Naive B cell (primary cell): Measurements from ENCODE around the gene SLC13A1. TPM values are rescaled to one million over a fixed set of nuclear protein-coding genes. Genes with fewer than 3 reads are reported as not detected.
"Not testable (repeated sequence)": the region's sequence is repeated elsewhere in the genome, so short reads cannot be mapped to it uniquely, and the experiment has no call there.

Experiments
- ATAC-seq, 2 donors: fragments of 150-1000 bp; cut with Tn5 transposase; 2 replicates each; pipeline ENCODE4 v1.10.0; 2021; ENCODE audit warnings: low read depth in 2 of 2, mild to moderate bottlenecking in 2 of 2, moderate library complexity in 2 of 2
- DNase-seq: peaks from one replicate; pipeline ENCODE4 v3.0.0; 2022
- H3K27ac Mint-ChIP-seq, 6 donors: one replicate each; pipeline ENCODE4 v1.8.0; 2020 to 2022; ENCODE audit warnings: mild to moderate bottlenecking in 6 of 6, mixed read lengths in 6 of 6, moderate library complexity in 5 of 6, inconsistent platforms in 2 of 6
- H3K27me3 Mint-ChIP-seq, 3 donors: one replicate each; pipeline ENCODE4 v1.8.0; 2021 to 2022; ENCODE audit warnings: mixed read lengths in 3 of 3, mild to moderate bottlenecking in 1 of 3
- H3K36me3 Mint-ChIP-seq, 2 donors: one replicate each; pipeline ENCODE4 v1.8.0; 2020 to 2022; ENCODE audit warnings: mixed read lengths in 2 of 2, inconsistent platforms in 1 of 2, mild to moderate bottlenecking in 1 of 2
- H3K4me1 Mint-ChIP-seq, 3 donors: one replicate each; pipeline ENCODE4 v1.8.0; 2020 to 2022; ENCODE audit warnings: mixed read lengths in 3 of 3, inconsistent platforms in 1 of 3, mild to moderate bottlenecking in 1 of 3, moderate library complexity in 1 of 3
- H3K4me3 Mint-ChIP-seq, 8 donors: one replicate each; pipeline ENCODE4 v1.8.0; 2020 to 2022; ENCODE audit warnings: mild to moderate bottlenecking in 8 of 8, mixed read lengths in 8 of 8, moderate library complexity in 8 of 8, inconsistent platforms in 2 of 8
- H3K9me3 Mint-ChIP-seq, 7 donors: one replicate each; pipeline ENCODE4 v1.8.0; 2020 to 2022; ENCODE audit warnings: mixed read lengths in 7 of 7, mild to moderate bottlenecking in 5 of 7, inconsistent platforms in 2 of 7, moderate library complexity in 1 of 7
- polyA plus RNA-seq, 6 donors: library from polyadenylated mRNA; unstranded; fragments of 300-500 nt; fragmentation: Illumina TruSeq; gene quantifications; one replicate each; pipeline ENCODE4 v1.2.3, GENCODE V29; 2021; ENCODE audit warnings: low read depth in 6 of 6

Gene SLC13A1
- polyA plus RNA-seq, 6 donors from 2014 or later, result not detected

- not testable (repeated sequence) for H3K36me3 Mint-ChIP-seq, H3K27me3 Mint-ChIP-seq, DNase-seq, H3K27ac Mint-ChIP-seq, H3K4me3 Mint-ChIP-seq, ATAC-seq, H3K4me1 Mint-ChIP-seq
- H3K9me3 Mint-ChIP-seq, result peaks cover 5 to 20% (median 10%) of the 10 kb centered on the region in 7 donors
Measured at GRCh38 chr7:123084861-123085260, 114.9 kb downstream of the SLC13A1 start.

DNA sequence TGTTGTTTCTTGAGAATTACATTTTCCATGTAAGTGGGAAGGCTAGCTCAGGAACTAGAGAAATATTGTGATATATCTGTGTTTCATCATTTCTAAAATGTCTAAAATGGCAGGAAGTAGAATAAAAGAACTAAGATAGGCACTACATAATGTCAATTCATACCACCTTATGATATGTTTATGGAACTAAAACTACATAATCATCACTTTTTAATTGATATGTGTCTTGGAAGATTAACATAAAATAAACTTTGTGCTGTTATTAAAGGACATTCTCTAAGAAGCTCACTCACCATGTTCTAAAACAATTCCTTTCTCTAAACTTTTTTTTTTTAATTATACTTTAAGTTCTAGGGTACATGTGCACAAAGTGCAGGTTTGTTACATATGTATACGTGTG, 120.7 kb downstream of the SLC13A1 start:
- Mint-ChIP-seq H3K4me1 (no peaks in the 10 kb centered on the region), H3K9me3 (peaks cover 4 to 14% (median 10%) of the 10 kb centered on the region in 7 donors), H3K27ac (no peak overlapping the region), H3K4me3 (no peak overlapping the region), H3K27me3 (no peaks in the 10 kb centered on the region), H3K36me3 (no peaks in the 10 kb centered on the region)
- ATAC-seq (no peak), DNase-seq (no peak)

- DNase-seq (no peak), ATAC-seq (no peak)
- Mint-ChIP-seq H3K27ac (no peak overlapping the region), H3K9me3 (peaks cover 0 to 12% (median 3%) of the 10 kb centered on the region in 7 donors), H3K27me3 (no peaks in the 10 kb centered on the region), H3K36me3 (no peaks in the 10 kb centered on the region), H3K4me3 (no peak overlapping the region), H3K4me1 (no peaks in the 10 kb centered on the region)
Measured at GRCh38 chr7:123075838-123076467, 123.8 kb downstream of the SLC13A1 start.

DNA sequence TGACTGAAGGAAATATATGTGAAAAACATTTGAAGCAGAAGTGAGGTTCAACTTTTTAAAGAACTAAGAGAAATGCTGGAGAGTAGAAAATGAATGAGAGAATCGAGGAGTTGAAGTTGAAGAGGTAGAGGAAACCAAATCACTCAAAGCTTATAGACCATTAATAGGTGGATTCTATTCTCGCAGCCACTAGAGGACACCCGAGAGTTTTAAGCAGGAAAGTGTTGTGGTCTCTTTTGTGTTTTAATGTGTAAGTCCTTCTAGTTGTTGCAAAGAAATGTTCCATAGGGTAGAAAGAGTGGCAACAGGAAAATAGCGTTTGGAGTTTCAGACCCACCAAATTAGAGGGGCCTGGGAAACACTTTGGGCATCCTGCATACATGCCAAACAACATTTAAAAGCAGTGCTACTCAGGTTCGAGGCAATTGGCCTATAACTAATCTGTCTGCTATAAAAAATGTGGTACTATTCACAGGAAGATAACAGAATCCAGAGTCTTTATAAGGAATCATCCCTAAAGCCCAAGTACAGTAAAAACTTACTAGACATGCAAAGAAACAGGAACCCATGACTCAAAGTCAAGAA, 129.0 kb downstream of the SLC13A1 start:
- Mint-ChIP-seq H3K9me3 (peaks cover 0 to 10% (median 5%) of the 10 kb centered on the region in 7 donors), H3K27me3 (no peaks in the 10 kb centered on the region), H3K36me3 (no peaks in the 10 kb centered on the region), H3K27ac (no peak overlapping the region), H3K4me1 (no peaks in the 10 kb centered on the region), H3K4me3 (no peak overlapping the region)
- DNase-seq, result no peak
- ATAC-seq, result no peak

- Mint-ChIP-seq H3K27ac (peak overlapping the region in 1 of 6 donors; percentile 83), H3K4me3 (no peak overlapping the region), H3K4me1 (no peaks in the 10 kb centered on the region), H3K27me3 (no peaks in the 10 kb centered on the region), H3K36me3 (no peaks in the 10 kb centered on the region), H3K9me3 (peaks cover 0 to 18% (median 9%) of the 10 kb centered on the region in 7 donors)
- ATAC-seq (no peak), DNase-seq (no peak)
Measured at GRCh38 chr7:123067814-123068213, 132.0 kb downstream of the SLC13A1 start.

Other genes starting within 250 kb of the SLC13A1 start
- gene TAS2R16, start 204.3 kb downstream of the SLC13A1 start, polyA plus RNA-seq, result not detected